Astrocyte (in vitro differentiated cells and primary cell): ENCODE data around the gene PAK4.

Experiments
- CTCF ChIP-seq: IDR thresholded peaks from 2 replicates; pipeline ENCODE4 v1.5.1; 2011; ENCODE audit warnings: low read depth, mild to moderate bottlenecking, inconsistent platforms, low read length, moderate library complexity; ENCODE audit not compliant: insufficient read depth
- EZH2 ChIP-seq: IDR thresholded peaks from 2 replicates; pipeline ENCODE4 v1.6.1; 2012; ENCODE audit warnings: mild to moderate bottlenecking, low read length, inconsistent platforms; ENCODE audit not compliant: insufficient read depth

GRCh38 chr19:39175564-39175963 lies 50.0 kb downstream of the PAK4 start:
- TF ChIP-seq CTCF (no peak), EZH2 (no peak)
